NCI-H82 treated with DMSO at 0.1 percent for 48 hours (cell line): ENCODE measurements around the gene IRAK3.

Experiments
- DNase-seq: peaks from one replicate; lab custom pipeline; 2025; ENCODE audit not compliant: unreplicated experiment; lab: John Stamatoyannopoulos, UW

The IRAK3 gene

DNA sequence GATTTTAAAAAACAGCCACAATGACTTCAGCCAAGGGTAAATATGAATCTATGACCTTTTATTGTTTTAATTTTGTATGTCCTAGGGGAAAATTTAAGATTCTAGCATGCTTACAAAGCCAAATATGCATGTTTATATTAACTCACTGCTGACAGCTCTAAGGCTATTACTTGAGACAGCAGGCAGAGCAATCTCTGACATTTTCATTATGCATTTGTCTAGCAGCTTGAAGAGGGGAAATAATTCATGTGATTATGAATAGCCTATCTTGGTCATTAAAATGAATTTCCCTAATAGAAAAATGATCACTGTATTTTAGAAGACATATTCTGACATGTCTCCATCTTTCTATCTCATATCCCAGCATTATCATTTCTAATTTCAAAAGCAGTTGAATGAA lies 66.7 kb downstream of the IRAK3 start:
- no peak for DNase-seq

DNA sequence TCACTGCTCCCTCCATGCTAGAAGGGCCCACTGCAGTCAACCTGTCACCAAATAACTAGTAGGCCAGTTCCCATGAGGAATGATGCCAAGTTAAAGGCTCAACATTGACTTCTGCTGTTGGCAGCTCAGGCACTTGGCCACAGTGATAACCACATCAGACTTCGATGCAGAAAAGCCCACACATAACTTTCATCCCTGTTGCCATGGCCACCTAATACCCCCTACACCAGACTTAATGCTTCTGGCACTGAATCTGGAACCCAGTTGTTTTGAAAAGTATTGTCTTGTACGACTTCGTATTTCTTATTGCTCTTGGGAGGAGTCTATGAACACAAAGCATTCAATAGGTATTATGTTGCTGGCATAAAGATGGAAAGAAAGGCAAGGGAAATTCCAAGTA lies 69.0 kb downstream of the IRAK3 start:
- DNase-seq, result no peak

- no peak for DNase-seq
Measured at GRCh38 chr12:66262737-66263136, 73.7 kb downstream of the IRAK3 start.

DNA sequence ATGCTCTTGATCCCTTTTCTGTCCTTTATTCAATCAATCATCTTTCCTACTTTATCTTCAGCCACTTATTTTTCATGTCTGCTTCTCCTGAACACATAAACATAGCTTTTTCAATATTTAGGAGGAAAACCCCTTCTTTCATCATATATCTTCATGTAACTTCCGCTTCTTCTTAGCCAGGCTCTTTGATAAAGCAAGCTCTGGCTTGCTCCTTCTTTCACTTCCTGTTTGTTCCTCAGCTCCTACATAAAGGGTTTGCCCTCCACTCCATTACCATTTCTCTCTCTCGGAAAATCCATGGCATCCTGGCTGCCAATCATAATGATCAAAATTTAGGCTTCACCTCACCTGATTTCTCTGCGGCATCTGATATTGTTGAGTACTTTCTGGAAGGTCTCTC lies 79.5 kb downstream of the IRAK3 start:
- no peak for DNase-seq

DNA sequence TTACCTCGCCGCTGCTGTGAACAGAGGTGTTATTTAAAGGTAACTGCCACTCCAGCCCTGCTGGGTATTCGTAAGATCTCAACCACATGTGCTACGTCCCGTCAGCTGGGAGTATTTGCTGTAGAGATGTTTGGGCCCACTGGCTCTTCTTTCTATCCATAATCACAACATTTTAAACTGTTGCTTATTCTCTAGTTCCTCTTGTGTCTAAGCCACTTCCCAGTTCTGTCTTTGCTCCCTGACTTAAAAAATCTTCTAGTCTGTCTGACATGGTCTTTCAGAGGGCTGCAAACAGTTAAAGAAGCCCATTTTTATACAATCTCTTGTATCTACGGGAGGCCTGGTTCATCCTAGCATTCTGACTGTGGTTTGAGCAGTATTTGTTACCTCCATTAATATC lies 80.1 kb downstream of the IRAK3 start:
- DNase-seq, result no peak

DNA sequence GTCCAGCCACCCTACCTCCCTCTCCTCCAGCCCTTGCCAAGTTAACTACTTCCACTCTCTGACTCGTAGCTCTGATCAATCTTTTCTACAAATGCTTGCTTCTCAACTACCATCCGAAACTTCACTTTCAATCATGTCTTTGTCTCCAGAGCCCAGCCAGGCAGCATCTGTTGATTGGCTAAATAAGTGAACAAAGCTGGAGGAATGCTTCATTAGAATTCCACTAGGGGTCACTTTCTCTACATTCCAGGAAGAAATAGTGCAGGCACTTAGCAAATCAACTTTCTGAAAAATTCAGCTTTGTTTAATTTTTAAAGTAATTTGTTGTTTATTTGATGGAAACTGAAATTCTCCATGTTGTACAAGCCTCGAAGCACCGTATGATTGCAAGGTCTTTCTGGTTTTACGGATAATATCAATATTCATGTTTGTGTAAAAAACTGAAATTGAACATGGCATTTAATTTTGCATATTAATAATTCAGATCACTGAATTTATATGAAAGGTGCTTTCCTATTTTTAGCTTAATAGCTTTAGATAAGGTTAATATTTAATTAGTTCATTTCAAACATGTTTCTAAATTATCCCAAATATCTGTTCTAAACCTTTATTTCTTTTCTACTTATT lies 80.9 kb downstream of the IRAK3 start:
- peak; percentile 3 for DNase-seq

DNA sequence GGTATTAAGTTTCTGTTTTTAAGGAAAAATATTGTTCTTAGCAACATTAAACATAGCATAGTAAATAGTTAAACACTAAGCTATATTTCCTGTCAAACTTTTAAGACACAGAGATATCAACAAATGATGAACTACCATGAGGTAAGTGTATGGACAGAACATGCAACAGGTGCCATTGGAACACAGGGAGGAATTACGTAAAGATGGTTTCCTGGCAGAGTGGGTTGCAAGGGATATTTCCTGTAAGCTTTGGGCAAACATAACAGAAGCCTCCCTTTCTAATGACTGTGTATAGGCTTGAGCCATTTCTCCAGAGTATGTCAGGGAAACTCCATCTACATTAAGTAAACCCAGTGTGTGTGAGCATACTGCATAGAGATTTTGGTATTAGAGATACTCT lies 81.6 kb downstream of the IRAK3 start:
- DNase-seq, result no peak

DNA sequence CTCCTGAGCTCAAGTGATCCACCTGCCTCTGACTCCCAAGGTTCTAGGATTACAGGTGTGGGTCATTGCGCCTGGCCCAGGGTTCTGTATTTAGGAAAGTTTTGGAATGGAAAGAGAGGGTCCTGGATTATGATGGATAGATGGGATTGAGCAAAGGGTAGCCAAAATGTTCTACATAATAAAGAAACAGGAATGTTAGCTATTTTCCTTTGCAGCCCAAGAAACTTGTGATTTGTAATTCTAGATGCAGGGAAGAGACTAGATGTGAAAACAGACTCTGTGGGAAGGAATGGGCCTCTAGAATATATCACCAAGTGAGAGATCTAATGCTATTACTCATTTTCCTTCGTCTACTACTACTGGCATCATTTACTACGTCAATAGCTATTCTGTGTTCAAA lies 83.6 kb downstream of the IRAK3 start:
- no peak for DNase-seq

DNA sequence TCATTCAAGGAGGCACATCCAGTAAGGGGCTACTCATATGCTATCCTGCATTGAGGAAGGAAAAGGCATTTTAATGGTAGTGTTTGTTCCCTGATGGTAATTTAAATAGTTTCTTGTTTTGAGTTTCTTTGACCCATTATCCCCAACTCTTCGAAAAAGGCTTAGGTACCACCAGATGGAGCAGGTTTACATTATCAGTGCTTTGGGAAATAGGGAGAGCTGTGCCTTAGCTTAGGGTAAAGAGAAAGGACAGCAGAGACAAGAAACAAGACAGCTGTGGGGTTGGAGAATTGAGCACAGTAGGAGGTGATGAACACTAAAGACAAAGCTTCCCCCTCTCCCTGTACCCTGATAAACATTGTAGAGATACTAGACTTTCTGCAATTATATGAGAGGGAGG lies 84.1 kb downstream of the IRAK3 start:
- no peak for DNase-seq

DNA sequence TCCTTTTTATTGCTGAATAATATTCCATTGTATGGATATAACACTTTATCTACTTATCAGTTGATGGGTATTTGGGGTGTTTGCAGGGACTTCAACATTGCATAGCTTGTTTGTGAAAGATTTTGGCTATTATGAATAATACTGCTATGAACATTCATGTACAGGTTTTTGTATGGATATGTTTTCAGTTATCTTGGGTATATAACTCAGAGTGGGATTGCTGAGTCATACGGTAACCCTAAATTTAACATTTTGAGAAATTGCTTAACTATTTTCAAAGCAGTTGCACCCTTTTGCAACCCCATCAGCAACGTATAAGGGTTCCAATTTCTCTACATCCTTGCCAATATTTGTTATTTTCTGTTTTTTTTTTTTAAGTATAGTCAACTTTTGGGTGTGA lies 86.0 kb downstream of the IRAK3 start:
- DNase-seq, result no peak

DNA sequence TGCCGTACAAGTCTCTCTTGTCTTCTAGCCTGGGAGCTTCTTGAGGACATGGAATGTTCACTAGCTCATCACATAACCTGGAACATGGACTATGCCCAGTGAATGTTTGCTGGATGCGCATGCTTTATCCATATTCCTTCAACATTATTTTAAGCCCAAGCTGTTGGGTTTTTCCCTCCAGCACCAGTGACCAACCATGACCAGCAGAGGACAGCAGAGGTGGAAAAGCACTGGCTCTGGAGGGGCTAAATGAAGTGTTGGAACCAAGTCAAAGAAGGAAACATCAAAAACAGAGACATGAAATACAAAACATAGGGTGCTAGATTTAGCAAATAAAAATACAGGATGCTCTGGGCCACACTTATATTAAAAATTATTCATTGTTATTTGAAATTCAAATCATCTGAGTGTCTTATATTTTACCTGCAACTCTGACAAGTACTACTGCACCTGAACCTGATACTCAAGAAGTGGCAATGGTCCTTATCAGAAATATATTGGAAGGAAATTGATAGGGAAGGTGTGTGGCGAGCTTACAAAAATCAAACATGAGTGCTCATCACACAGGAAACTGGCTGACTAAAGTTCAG lies 90.2 kb downstream of the IRAK3 start:
- DNase-seq, result no peak

- no peak for DNase-seq
Measured at GRCh38 chr12:66280561-66280960, 91.5 kb downstream of the IRAK3 start.

DNA sequence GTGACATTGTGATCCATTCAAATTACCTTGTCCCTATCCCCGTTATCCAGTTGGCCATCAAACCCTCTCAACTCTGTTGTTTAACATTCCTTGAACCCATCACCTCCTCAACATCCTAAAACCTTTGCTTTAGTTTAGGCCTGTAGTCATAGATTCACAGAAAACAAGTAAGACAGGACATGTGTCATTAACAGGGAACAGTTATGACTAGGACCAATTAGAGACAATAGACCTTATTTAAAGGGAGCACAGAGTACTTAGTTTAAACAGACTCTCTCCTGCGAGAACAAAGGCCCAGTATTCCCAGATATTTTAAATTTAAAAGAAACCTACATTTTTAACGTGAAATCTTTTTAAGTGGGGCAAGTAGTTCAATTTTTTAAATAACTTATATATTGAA lies 93.2 kb downstream of the IRAK3 start:
- no peak for DNase-seq

DNA sequence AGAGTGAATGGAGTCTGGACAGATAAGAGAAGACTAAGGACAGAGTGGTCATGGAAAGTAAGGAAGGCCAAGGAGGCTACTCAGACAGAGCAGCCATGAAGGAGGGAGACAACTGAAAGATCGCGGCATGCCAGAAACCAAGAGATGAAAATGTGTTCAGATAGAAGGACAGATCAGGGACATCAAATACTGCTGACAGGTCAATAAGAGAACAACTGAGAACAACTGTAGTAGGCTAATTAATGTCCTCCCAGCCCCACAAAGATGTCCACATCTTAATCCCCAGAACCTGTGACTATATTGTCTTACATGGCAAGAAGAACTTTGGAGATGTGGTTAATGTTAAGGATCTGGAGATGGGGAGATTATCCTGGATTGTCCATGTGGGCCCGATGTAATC lies 98.3 kb downstream of the IRAK3 start:
- DNase-seq, result no peak

DNA sequence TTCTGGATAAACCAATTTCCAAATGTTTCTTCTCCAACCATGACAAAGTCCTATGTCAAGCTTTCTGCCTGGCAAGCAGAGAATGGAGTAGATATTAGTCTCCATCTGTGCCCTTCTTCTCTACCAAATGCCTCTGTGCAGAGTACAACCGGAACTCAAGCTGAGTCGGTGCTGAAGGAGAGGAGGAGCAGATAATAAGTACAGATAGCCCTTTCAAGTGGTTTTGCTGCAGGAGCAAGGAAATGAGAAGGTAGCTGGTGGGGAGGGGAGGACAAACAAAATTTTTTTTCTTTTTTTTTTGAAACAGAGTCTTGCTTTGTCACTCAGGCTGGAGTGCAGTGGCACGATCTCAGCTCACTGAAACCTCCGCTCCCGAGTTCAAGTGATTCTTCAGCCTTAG lies 99.1 kb downstream of the IRAK3 start:
- no peak for DNase-seq

- DNase-seq, result no peak
Measured at GRCh38 chr12:66289485-66289884, 100.5 kb downstream of the IRAK3 start.

DNA sequence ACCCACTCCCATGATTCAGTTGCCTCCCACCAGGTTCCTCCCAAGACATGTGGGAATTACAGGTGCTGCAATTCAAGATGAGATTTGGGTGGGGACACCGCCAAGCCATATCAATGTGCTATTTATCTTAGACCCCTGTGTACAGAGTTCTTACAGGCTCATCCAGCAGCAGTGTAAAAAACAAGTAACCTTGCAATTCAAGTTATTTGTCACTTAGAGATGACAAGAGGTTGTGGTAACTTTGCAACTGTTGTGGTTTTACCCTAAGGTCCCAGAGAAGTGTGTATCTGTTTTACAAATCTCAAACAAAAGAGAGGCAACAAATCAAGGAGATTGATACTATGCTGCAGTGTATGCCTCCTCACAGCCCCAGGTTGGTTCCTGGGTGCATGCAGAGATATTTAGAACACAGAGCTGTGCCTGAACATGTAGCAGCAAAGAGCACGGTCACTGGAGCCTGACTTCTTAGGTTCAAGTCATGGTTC lies 101.7 kb downstream of the IRAK3 start:
- no peak for DNase-seq

DNA sequence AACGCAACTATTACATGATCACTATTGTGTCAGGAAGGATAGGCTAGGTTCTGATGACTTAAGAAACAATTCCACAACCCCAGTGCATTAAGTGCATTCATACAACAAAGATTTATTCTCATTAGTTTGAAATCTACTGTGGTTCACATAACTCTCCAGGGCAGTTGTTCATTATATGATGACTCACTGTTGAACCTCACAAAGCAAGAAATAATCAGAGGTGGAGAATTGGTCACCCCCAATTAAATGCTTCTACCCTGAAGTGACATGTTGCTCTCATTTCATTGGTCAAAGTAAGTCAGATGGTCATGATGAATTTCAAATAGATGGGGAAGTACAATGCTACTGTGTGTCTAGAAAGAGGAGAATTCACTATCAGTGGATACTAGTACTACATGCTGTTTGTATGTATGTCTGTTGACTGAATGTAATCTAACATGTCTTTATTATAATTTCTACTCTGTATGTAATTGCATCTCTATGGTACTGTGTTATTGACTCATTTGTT lies 107.2 kb downstream of the IRAK3 start:
- DNase-seq, result no peak

DNA sequence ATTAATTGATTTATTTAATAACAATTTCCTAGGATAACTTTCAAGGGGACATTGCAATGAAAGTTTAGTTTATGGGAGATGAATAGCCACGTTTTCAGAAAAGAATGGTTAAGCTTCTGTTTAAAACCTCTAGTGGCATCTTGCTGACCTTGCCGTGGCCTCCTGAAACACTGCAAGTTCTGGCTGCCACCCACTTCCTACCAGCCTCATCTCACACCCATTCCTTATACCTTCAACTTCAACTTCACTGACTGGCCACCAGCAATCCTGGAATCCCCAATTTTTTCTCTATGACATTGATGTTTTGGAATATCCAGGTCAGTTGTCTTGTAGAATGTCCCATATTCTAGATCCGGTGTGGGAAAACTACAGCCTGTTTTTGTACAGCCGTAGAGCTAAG lies 108.1 kb downstream of the IRAK3 start:
- no peak for DNase-seq

GRCh38 chr12:66297923-66298322 lies 108.9 kb downstream of the IRAK3 start:
- DNase-seq, result no peak

DNA sequence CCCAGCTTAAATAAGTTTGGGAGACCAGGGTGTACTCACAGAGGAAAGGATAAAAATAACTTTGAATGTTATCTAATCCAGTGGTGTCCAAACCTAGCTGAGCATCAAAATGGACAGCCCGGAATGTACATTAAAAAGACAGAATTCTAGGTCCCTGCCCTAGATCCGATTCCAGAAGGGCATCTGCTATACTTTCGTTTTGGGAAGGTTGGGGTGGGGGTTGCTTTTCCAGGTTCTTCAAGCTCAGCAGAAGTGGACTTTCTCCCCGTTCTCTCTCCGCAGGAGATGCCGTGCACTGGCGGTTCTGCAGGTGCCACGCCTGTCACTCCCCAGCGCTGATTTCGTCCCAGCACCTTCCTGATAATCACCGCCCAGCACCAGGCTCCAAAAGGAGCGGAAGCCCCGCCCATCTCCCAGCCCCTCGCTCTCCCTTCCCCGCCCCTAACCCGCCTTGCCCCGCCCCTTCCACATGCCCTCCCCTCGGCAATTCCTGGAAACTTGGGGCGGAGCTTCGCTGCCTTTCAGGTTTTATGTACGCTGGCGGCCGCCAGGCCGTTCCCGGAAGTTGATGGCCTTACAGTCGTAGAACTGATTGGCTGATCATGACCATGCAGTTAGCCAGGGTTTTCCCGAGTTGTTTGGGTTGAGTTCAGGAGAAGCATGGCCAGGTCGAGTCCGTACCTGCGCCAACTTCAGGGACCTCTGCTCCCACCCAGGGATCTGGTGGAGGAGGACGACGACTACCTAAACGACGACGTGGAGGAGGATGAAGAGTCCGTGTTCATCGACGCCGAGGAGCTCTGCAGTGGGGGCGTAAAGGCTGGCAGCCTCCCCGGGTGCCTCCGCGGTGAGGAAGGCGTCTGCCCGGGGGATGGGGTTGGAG lies 113.2 kb downstream of the IRAK3 start, which contains the start of gene HELB:
Gene HELB (plus strand): TSS at position 550 of the 883 bp plus-strand sequence. CDS start 111 bp downstream, at position 661.
- peak; percentile 90 for DNase-seq

DNA sequence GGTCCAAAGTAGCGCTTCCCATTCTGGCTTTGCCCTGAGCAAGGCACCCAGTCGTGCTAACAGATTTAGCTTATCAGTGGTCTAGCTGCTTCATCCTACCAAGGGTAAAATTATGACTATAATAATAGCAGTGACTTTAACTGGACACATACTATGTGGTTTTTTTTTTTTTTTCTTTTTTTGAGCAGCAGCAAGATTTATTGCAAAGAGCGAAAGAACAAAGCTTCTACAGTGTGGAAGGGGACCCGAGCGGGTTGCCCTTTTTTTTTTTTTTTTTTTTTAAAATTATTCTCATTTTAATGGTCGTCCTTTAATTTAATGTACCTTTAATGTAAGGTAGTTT lies 113.8 kb downstream of the IRAK3 start:
- no peak for DNase-seq
